AML-193 (cell line): ENCODE data around the gene BTBD7.

Experiments
- DNase-seq, 2 experiments: peaks; one replicate each; lab custom pipeline; 2025; lab: John Stamatoyannopoulos, UW

Gene BTBD7

GRCh38 chr14:93328546-93328945, 4.3 kb downstream of the BTBD7 start:
- no peak for DNase-seq

GRCh38 chr14:93326196-93326595, 6.6 kb downstream of the BTBD7 start:
- no peak for DNase-seq

- DNase-seq, result no peak
Measured at GRCh38 chr14:93323600-93324174, 9.1 kb downstream of the BTBD7 start.

- DNase-seq, result no peak
Measured at GRCh38 chr14:93322929-93323599, 9.8 kb downstream of the BTBD7 start.

- no peak for DNase-seq
Measured at GRCh38 chr14:93320489-93320888, 12.3 kb downstream of the BTBD7 start.

- no peak for DNase-seq
Measured at GRCh38 chr14:93319958-93320357, 12.9 kb downstream of the BTBD7 start.

- DNase-seq, result no peak
Measured at GRCh38 chr14:93319494-93319893, 13.3 kb downstream of the BTBD7 start.

- no peak for DNase-seq
Measured at GRCh38 chr14:93318927-93319326, 13.9 kb downstream of the BTBD7 start.

GRCh38 chr14:93317875-93318807, 14.7 kb downstream of the BTBD7 start:
- peak; percentile 81 to 87 for DNase-seq

- DNase-seq, result no peak
Measured at GRCh38 chr14:93317210-93317874, 15.5 kb downstream of the BTBD7 start.

- DNase-seq, result no peak
Measured at GRCh38 chr14:93316716-93317115, 16.1 kb downstream of the BTBD7 start.

- no peak for DNase-seq
Measured at GRCh38 chr14:93315575-93315974, 17.3 kb downstream of the BTBD7 start.

- DNase-seq, result no peak
Measured at GRCh38 chr14:93311082-93311481, 21.8 kb downstream of the BTBD7 start.

- DNase-seq, result no peak
Measured at GRCh38 chr14:93309427-93309966, 23.3 kb downstream of the BTBD7 start.

GRCh38 chr14:93308686-93309345, 24.0 kb downstream of the BTBD7 start:
- no peak for DNase-seq

GRCh38 chr14:93306812-93307211, 26.0 kb downstream of the BTBD7 start:
- no peak for DNase-seq

GRCh38 chr14:93305725-93306418, 27.0 kb downstream of the BTBD7 start:
- DNase-seq, result peak in 1 of 2 experiments; percentile 16

- no peak for DNase-seq
Measured at GRCh38 chr14:93304771-93305170, 28.1 kb downstream of the BTBD7 start.

GRCh38 chr14:93303659-93304058, 29.2 kb downstream of the BTBD7 start:
- no peak for DNase-seq

- DNase-seq, result no peak
Measured at GRCh38 chr14:93302688-93303581, 29.9 kb downstream of the BTBD7 start.
